ENCODE results near the gene HSP90AB1.
A peak's percentile ranks its signal among the peaks of the same experiment; 100 is the strongest.

The HSP90AB1 gene

DNA sequence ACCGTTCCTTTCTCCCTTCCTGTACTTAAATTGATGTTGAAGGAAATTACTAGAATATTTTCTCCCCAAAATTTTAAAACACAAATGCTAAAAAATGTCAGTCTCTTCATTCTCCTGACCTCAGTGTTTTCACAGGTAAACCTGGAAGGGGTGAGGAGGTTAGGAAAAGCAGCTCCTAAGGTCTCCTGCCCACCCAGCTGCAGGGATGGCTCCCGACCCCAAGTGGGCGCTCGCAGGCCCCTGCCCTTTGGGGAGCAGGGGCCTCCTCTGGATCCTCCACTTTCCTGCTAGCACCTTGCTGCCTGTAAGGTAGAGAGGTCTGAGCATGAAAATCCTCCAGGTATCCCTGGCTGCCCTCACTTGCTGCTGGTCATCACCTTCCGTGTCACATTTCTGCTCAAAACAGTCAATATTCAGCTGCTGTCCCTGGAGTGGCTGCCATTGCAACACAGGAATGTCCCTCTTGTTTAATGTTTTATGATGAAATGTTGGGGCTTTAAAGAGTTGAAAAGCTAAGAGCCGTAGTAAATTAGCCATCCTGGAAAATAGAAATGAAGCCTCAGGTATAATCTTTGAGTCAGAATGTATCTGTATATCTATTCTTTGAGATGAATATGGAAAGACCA lies 10.9 kb upstream of the HSP90AB1 start:
- no peak overlapping the region for H3K4me3 ChIP-seq (ENCODE audit: low read length)
- TF ChIP-seq, protein P1, sequence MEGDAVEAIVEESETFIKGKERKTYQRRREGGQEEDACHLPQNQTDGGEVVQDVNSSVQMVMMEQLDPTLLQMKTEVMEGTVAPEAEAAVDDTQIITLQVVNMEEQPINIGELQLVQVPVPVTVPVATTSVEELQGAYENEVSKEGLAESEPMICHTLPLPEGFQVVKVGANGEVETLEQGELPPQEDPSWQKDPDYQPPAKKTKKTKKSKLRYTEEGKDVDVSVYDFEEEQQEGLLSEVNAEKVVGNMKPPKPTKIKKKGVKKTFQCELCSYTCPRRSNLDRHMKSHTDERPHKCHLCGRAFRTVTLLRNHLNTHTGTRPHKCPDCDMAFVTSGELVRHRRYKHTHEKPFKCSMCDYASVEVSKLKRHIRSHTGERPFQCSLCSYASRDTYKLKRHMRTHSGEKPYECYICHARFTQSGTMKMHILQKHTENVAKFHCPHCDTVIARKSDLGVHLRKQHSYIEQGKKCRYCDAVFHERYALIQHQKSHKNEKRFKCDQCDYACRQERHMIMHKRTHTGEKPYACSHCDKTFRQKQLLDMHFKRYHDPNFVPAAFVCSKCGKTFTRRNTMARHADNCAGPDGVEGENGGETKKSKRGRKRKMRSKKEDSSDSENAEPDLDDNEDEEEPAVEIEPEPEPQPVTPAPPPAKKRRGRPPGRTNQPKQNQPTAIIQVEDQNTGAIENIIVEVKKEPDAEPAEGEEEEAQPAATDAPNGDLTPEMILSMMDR (conservative IDR thresholded peaks at IDR 0.05; ENCODE audit: low read depth, low read length) = no peak
- no peak for DNase-seq (ENCODE audit: low read depth)

DNA sequence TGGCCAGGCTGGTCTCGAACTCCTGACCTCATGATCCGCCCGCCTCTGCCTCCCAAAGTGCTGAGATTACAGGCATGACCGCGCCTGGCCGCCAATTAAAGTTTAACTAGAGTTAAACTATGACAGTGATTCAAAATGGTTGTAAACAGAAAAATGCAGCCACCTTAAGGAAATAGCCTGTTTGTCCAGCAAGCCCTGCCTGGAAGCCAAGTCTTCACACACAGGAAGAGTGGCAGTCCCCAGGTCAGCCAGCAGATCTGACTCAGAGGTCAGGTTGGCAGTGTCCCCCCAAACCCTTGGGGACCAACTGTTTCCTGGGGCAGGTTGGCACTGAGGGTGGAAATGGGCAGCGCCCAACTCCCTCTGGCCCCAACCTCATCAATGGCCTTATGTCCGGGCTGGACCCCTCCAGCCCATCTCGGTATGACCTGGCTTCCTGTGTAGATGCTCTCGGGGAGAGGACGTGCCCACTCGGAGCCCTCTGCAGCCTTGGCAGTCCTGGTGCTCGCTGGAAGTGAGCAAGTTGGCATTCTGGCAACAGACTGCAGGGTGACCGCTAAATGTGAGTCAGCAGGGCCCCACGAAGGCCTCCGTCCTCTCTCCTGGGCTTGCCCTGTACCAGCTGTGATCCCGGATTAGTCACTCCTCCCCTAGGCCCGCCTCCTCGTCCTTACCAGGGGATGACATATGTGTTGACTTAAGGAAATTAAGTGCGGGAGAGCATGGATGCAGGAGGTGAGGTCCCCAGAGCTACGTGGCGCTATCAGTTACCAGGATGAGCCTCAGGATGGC lies 9.7 kb upstream of the HSP90AB1 start:
- H3K4me3 ChIP-seq (ENCODE audit: low read length) = peak overlapping the region; percentile 64
- TF ChIP-seq, protein P1 (conservative IDR thresholded peaks at IDR 0.05; ENCODE audit: low read depth, low read length) = no peak
- peak; percentile 91 for DNase-seq (ENCODE audit: low read depth)

DNA sequence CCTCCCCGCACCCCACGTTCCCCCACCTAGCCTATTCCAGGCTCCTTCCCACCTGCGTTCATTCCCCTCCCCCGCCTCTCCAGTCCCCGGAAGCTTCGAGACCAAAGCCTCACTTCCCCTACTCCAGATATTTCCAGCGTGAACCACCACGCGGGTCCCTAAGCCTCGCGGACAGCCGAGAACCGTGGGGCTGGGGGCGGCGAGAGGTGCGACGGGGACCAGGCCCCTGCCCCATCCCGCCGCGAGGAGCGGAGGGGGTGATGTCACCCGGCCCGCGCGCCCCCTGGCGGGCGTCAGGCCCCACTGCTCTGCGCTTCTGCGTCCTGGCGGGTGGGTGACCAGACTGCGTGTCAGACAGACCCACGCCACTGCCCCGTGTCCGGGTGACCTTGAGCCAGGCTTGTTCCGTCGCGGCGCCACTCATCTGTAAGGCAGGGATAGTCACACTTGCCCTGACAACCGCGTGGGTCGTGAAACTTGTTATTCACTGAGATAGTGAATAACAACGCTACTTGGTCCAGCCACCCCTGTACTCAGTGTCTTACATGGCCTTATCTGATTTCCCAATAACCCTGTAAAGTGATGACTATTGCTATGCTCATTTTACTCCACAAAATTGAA lies 9.0 kb upstream of the HSP90AB1 start:
- no peak for DNase-seq (ENCODE audit: low read depth)

DNA sequence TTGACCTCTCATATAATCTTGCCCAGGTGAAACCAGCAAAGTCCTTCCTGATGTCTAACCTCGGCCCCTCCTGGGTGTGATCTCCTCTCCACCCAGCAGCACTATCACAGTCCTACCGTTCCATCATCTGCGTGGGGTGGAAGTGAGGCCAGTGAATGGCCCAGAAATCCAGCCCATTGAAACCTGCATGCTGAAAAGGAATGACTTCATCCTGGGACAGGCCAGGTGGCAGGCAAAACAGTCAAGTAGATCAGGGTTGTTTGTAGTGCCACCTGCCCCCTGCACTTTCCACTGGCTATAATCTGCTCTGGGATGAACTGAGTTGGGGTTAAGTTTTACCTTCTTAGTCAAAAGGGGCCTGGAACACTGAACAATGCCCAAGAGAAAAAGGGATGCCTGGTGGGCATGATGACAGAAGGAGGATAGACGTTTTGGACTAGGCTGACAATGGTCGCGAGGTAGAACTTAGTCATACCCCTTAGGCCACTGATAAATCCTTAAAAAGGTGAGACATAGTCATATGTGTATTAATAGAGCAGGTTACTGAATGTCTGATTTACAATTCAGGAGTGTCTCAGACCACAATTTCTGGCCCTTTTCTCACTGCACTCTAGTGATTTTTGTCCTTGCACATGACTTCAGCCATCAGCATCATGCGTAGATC lies 8.1 kb upstream of the HSP90AB1 start:
- no peak for DNase-seq (ENCODE audit: low read depth)
- no peak overlapping the region for H3K4me3 ChIP-seq (ENCODE audit: low read length)
- TF ChIP-seq, protein P1 (conservative IDR thresholded peaks at IDR 0.05; ENCODE audit: low read depth, low read length) = no peak

More for the DNA sequence above, 9.0 kb upstream of the HSP90AB1 start:
- TF ChIP-seq, protein P1 (conservative IDR thresholded peaks at IDR 0.05; ENCODE audit: low read depth, low read length) = peak; percentile 81
- peak overlapping the region; percentile 64 for H3K4me3 ChIP-seq (ENCODE audit: low read length)

DNA sequence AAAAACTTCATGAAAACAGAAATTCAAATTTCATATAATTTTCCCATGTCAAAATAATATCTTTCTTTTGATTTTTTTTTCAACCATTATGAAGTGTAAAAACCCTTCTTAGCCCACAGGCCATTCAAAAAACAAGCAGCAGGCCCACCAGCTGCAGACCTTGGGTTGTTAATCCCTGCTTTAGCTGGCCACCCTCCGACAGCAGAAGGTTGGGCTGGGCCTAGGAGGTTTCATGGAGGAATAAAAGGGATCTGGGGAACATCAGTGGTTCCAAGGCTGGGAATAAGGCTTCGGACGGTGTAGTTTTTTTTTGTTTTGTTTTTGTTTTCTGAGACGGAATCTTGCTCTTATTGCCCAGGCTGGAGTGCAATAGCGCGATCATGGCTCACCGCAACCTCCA lies 3.6 kb upstream of the HSP90AB1 start:
- TF ChIP-seq, protein P1 (conservative IDR thresholded peaks at IDR 0.05; ENCODE audit: low read depth, low read length) = no peak
- H3K4me3 ChIP-seq (ENCODE audit: low read length) = no peak overlapping the region

DNA sequence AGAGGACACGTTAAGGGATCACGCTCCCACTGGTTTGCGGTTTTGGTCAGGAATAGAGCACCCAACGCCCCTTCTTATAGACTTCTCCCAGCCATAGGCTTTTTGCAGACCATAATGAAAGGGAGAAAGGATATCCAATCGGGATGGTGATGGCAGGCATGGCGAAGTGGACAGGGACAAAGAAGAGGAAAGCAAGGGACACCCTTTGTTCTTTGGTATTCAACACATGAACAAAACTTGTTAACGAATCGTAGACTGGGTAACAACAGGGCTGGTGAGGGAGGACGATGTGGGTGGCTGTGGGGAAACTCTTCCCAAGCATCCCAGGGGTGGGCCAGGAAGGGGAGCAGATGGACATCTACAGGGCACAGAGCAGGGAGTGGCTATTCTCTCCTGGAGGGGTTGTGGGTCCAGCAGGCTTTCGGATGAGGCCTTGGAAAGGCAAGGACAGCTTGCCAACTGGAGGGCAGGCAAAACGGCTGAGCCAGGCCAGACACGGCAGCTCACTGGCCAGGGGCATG lies 1.4 kb upstream of the HSP90AB1 start:
- peak overlapping the region; percentile 100 for H3K4me3 ChIP-seq (ENCODE audit: low read length)
- DNase-seq (ENCODE audit: low read depth) = no peak
- TF ChIP-seq, protein P1 (conservative IDR thresholded peaks at IDR 0.05; ENCODE audit: low read depth, low read length) = no peak

More for the DNA sequence above, 3.6 kb upstream of the HSP90AB1 start:
- no peak for DNase-seq (ENCODE audit: low read depth)

Measured in retinal pigment epithelial cell (primary cell).